ENCODE measurements around the gene OSBPL1A. TPM values are rescaled to one million over a fixed set of nuclear protein-coding genes. Genes with fewer than 3 reads are reported as not detected.
A peak's percentile ranks its signal among the peaks of the same experiment; 100 is the strongest.

The OSBPL1A gene
- total and polyA plus RNA-seq, 2 experiments from 2014 or later, result 24.6 to 31.3 TPM

- Histone ChIP-seq H3K9me3 (ENCODE audit: low read depth) (no peaks in the 10 kb centered on the region), H3K27me3 (no peaks in the 10 kb centered on the region), H3K4me2 (peak overlapping the region; percentile 84), H3K4me3 (peak overlapping the region; percentile 39), H2AFZ (peak overlapping the region; percentile 97), H3K79me2 (no peaks in the 10 kb centered on the region), H3K4me1 (ENCODE audit: insufficient read depth) (no peaks in the 10 kb centered on the region), H3K9me2 (replicated peaks; ENCODE audit: insufficient read depth) (no peaks in the 10 kb centered on the region), H4K20me1 (ENCODE audit: insufficient read depth, poor library complexity, severe bottlenecking) (no peaks in the 10 kb centered on the region), H3K36me3 (replicated peaks; ENCODE audit: insufficient read depth, low read depth) (no peaks in the 10 kb centered on the region), H3K27ac (peak overlapping the region; percentile 58)
- TF ChIP-seq EZH2 (IDR thresholded peaks at IDR 0.05; ENCODE audit: borderline replicate concordance) (no peak), EZH2phosphoT487 (IDR thresholded peaks at IDR 0.05; ENCODE audit: low read depth, severe bottlenecking, unreplicated experiment) (no peak)
- TF ChIP-seq, protein P1, sequence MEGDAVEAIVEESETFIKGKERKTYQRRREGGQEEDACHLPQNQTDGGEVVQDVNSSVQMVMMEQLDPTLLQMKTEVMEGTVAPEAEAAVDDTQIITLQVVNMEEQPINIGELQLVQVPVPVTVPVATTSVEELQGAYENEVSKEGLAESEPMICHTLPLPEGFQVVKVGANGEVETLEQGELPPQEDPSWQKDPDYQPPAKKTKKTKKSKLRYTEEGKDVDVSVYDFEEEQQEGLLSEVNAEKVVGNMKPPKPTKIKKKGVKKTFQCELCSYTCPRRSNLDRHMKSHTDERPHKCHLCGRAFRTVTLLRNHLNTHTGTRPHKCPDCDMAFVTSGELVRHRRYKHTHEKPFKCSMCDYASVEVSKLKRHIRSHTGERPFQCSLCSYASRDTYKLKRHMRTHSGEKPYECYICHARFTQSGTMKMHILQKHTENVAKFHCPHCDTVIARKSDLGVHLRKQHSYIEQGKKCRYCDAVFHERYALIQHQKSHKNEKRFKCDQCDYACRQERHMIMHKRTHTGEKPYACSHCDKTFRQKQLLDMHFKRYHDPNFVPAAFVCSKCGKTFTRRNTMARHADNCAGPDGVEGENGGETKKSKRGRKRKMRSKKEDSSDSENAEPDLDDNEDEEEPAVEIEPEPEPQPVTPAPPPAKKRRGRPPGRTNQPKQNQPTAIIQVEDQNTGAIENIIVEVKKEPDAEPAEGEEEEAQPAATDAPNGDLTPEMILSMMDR (IDR thresholded peaks at IDR 0.05; ENCODE audit: poor library complexity), result no peak
- 49% methylated on average over 7 of the region's 7 CpGs for WGBS (ENCODE audit: low lambda C conversion rate, missing lambda C conversion rate)
- no peak for DNase-seq (ENCODE audit: low spot score)
These were observed 259.2 kb downstream of the OSBPL1A start for GRCh38 chr18:24138409-24138788.

- TF ChIP-seq, protein P1 (IDR thresholded peaks at IDR 0.05; ENCODE audit: poor library complexity), result no peak
- TF ChIP-seq EZH2 (IDR thresholded peaks at IDR 0.05; ENCODE audit: borderline replicate concordance), result no peak
- TF ChIP-seq EZH2phosphoT487 (IDR thresholded peaks at IDR 0.05; ENCODE audit: low read depth, severe bottlenecking, unreplicated experiment), result no peak
- H3K36me3 ChIP-seq (replicated peaks; ENCODE audit: insufficient read depth, low read depth), result no peaks in the 10 kb centered on the region
- H3K4me2 ChIP-seq, result no peak overlapping the region
- no peaks in the 10 kb centered on the region for H3K27me3 ChIP-seq
- H2AFZ ChIP-seq, result no peak overlapping the region
- no peaks in the 10 kb centered on the region for H3K4me1 ChIP-seq (ENCODE audit: insufficient read depth)
- H3K9me3 ChIP-seq (ENCODE audit: low read depth), result no peaks in the 10 kb centered on the region
- no peaks in the 10 kb centered on the region for H3K79me2 ChIP-seq
- 79% methylated on average over 3 of the region's 3 CpGs for WGBS (ENCODE audit: low lambda C conversion rate, missing lambda C conversion rate)
- H3K27ac ChIP-seq, result no peak overlapping the region
- H3K9me2 ChIP-seq (replicated peaks; ENCODE audit: insufficient read depth), result no peaks in the 10 kb centered on the region
- no peak for DNase-seq (ENCODE audit: low spot score)
- H4K20me1 ChIP-seq (ENCODE audit: insufficient read depth, poor library complexity, severe bottlenecking), result no peaks in the 10 kb centered on the region
- no peak overlapping the region for H3K4me3 ChIP-seq
These were observed 260.7 kb downstream of the OSBPL1A start for GRCh38 chr18:24136967-24137373.

DNA sequence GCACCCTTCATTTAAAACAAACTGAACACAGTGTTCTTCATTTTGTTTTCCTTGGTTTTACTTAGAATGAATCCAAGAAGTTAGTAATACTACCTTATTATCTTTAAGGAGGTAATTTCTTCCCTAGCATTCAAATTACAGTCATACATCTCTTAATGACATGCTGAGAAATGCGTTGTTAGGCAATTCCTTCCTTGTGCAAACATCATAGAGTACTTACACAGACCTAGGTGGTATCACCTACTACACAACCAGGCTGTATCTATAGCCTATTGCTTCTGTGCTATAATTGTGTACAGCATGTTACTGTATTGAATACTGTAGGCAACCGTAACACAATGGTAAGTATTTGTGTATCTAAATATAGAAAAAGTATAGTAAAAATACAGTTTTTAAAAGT lies 267.1 kb downstream of the OSBPL1A start:
- Histone ChIP-seq H3K9me2 (replicated peaks; ENCODE audit: insufficient read depth) (no peaks in the 10 kb centered on the region), H3K27ac (no peak overlapping the region), H3K36me3 (replicated peaks; ENCODE audit: insufficient read depth, low read depth) (no peaks in the 10 kb centered on the region), H3K27me3 (no peaks in the 10 kb centered on the region), H3K4me2 (no peak overlapping the region), H2AFZ (no peak overlapping the region), H4K20me1 (ENCODE audit: insufficient read depth, poor library complexity, severe bottlenecking) (no peaks in the 10 kb centered on the region), H3K9me3 (ENCODE audit: low read depth) (no peaks in the 10 kb centered on the region), H3K79me2 (no peaks in the 10 kb centered on the region), H3K4me3 (no peak overlapping the region), H3K4me1 (ENCODE audit: insufficient read depth) (no peaks in the 10 kb centered on the region)
- 73% methylated on average over 2 of the region's 2 CpGs for WGBS (ENCODE audit: low lambda C conversion rate, missing lambda C conversion rate)
- TF ChIP-seq EZH2phosphoT487 (IDR thresholded peaks at IDR 0.05; ENCODE audit: low read depth, severe bottlenecking, unreplicated experiment) (no peak), EZH2 (IDR thresholded peaks at IDR 0.05; ENCODE audit: borderline replicate concordance) (no peak)
- TF ChIP-seq, protein P1 (IDR thresholded peaks at IDR 0.05; ENCODE audit: poor library complexity), result no peak
- no peak for DNase-seq (ENCODE audit: low spot score)

DNA sequence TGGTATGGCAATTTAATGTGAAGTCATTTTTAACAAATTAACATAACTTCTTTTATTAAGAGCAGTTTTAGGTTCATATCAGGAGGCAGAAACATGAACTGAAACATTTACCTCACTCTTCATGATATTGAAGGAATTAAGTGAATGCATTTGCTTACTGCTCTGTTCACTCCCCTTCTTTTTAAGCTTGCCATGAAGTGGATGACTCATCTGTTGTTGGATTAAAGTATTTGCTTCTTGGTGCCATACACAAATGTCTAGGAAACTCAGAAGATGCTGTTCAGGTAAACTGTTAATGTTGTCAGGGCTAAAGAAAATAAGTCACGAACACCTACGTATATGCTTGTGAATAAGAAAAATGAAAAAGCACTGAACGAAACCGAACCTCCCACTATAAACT lies 268.9 kb downstream of the OSBPL1A start:
- Histone ChIP-seq H3K9me3 (ENCODE audit: low read depth) (no peaks in the 10 kb centered on the region), H3K9me2 (replicated peaks; ENCODE audit: insufficient read depth) (no peaks in the 10 kb centered on the region), H3K4me3 (no peak overlapping the region), H3K36me3 (replicated peaks; ENCODE audit: insufficient read depth, low read depth) (no peaks in the 10 kb centered on the region), H3K79me2 (no peaks in the 10 kb centered on the region), H4K20me1 (ENCODE audit: insufficient read depth, poor library complexity, severe bottlenecking) (no peaks in the 10 kb centered on the region), H3K4me1 (ENCODE audit: insufficient read depth) (no peaks in the 10 kb centered on the region), H3K27ac (no peak overlapping the region), H2AFZ (no peak overlapping the region), H3K27me3 (no peaks in the 10 kb centered on the region), H3K4me2 (no peak overlapping the region)
- WGBS (ENCODE audit: low lambda C conversion rate, missing lambda C conversion rate), result 99% methylated on average over 4 of the region's 4 CpGs
- TF ChIP-seq EZH2phosphoT487 (IDR thresholded peaks at IDR 0.05; ENCODE audit: low read depth, severe bottlenecking, unreplicated experiment) (no peak), EZH2 (IDR thresholded peaks at IDR 0.05; ENCODE audit: borderline replicate concordance) (no peak)
- TF ChIP-seq, protein P1 (IDR thresholded peaks at IDR 0.05; ENCODE audit: poor library complexity), result no peak
- no peak for DNase-seq (ENCODE audit: low spot score)
